Measurements from ENCODE around the gene FADS2.

Gene FADS2

GRCh38 chr11:61847914-61848581, 19.9 kb downstream of the FADS2 start:
- DNase-seq (ENCODE audit: low read depth): no peak

- no peak for DNase-seq (ENCODE audit: low read depth)
Measured at GRCh38 chr11:61848631-61849030, 20.5 kb downstream of the FADS2 start.

GRCh38 chr11:61850687-61851086, 22.6 kb downstream of the FADS2 start:
- DNase-seq (ENCODE audit: low read depth): no peak

- no peak for DNase-seq (ENCODE audit: low read depth)
Measured at GRCh38 chr11:61851113-61851899, 23.2 kb downstream of the FADS2 start.

- no peak for DNase-seq (ENCODE audit: low read depth)
Measured at GRCh38 chr11:61851900-61852295, 23.8 kb downstream of the FADS2 start.

- no peak for DNase-seq (ENCODE audit: low read depth)
Measured at GRCh38 chr11:61853698-61854169, 25.6 kb downstream of the FADS2 start.

- DNase-seq (ENCODE audit: low read depth): no peak
Measured at GRCh38 chr11:61854206-61854895, 26.3 kb downstream of the FADS2 start.

GRCh38 chr11:61854966-61855714, 27.0 kb downstream of the FADS2 start:
- DNase-seq (ENCODE audit: low read depth): no peak

- DNase-seq (ENCODE audit: low read depth): no peak
Measured at GRCh38 chr11:61855939-61856680, 28.0 kb downstream of the FADS2 start.

GRCh38 chr11:61860054-61860903, 32.2 kb downstream of the FADS2 start:
- no peak for DNase-seq (ENCODE audit: low read depth)

- no peak for DNase-seq (ENCODE audit: low read depth)
Measured at GRCh38 chr11:61861634-61862033, 33.5 kb downstream of the FADS2 start.

- DNase-seq (ENCODE audit: low read depth): no peak
Measured at GRCh38 chr11:61862714-61863547, 34.8 kb downstream of the FADS2 start.

- no peak for DNase-seq (ENCODE audit: low read depth)
Measured at GRCh38 chr11:61863548-61864081, 35.5 kb downstream of the FADS2 start.

- no peak for DNase-seq (ENCODE audit: low read depth)
Measured at GRCh38 chr11:61864814-61865775, 37.0 kb downstream of the FADS2 start.

- DNase-seq (ENCODE audit: low read depth): no peak
Measured at GRCh38 chr11:61866231-61866957, 38.3 kb downstream of the FADS2 start.

GRCh38 chr11:61866958-61867343, 38.9 kb downstream of the FADS2 start:
- no peak for DNase-seq (ENCODE audit: low read depth)
